ENCODE results near the gene PYY.
"Not testable (repeated sequence)": the region's sequence is repeated elsewhere in the genome, so short reads cannot be mapped to it uniquely, and the experiment has no call there.

The PYY gene

DNA sequence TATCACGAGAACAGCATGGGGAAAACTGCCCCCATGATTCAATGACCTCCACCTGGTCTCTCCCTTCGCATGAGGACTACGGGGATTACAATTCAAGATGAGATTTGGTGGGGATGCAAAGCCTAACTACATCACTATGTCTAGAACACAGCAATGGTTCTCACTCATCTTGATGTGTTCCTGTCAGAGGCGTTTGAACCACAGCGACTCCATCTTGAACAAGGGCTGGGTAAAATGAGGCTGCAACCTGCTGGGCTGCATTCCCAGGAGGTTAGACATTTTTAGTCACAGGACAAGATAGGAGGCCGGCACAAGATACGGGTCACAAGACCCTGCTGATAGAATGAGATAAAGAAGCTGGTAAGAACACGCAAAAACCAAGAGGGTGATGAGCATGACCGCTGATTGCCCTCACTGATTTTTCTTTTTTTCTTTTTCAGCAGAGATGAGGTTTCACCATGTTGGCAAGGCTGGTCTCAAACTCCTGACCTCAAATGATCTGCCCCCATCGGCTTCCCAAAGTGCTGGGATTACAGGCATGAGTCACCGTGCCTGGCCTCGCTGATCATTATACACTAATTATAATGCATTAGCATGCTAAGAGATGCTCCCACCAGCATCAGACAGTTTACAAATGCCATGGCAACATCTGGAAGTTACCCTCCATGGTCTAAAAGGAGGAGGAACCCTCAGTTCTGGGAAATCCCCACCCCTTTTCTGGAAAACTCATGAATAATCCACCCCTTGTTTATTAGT lies 8.5 kb downstream of the PYY start:
- Mint-ChIP-seq H3K27me3 (peaks cover 7% of the 10 kb centered on the region), H3K9me3 (no peaks in the 10 kb centered on the region), H3K36me3 (no peaks in the 10 kb centered on the region), H3K4me1 (no peaks in the 10 kb centered on the region), H3K4me3 (no peak overlapping the region), H3K27ac (no peak overlapping the region)
- DNase-seq (ENCODE audit: low spot score in 2 of 2) (no peak), ATAC-seq (ENCODE audit: low read depth) (no peak)

DNA sequence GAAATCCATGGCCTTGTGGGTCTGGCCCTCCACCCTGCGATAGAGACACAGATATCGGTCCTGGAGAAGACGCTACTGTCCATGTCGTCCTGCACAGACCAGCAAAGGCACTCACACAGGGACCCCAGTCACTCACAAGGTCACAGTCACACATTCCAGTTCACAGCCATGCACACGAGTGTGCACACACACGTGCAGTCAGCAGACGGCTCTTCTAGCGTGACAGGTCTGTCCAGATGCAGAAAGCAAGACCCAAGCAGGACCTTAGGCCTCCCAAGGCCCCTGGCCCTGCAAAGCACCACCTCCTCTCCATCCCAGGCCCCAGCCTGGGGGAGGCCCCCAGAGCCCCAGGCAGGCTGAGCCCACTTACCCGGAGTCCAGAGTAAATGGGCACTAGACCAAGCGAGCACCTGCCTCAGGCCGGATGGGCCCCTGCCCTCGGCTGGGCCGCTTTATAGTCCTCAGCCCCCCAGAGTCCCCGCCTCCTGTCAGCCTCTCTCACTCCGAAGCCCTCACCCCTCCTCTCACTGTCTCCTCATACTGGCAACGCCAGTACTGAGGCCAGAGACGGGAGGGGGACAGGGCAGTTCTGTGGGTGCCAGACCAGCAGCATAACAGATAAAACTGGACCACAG lies 11.6 kb downstream of the PYY start, which contains the start of gene PPY:
PPY (minus strand) TSS at position 426 of the 635 bp plus-strand sequence. CDS start 822 bp downstream, outside the sequence.
- Mint-ChIP-seq H3K9me3 (no peaks in the 10 kb centered on the region), H3K27ac (no peak within 1 kb of the TSS), H3K36me3 (no peaks in the 10 kb centered on the region), H3K27me3 (peaks cover 11% of the 10 kb centered on the region), H3K4me3 (no peak within 1 kb of the TSS), H3K4me1 (peaks cover 11% of the 10 kb centered on the region)
- no peak for DNase-seq (ENCODE audit: low spot score in 2 of 2)
- no peak for ATAC-seq (ENCODE audit: low read depth)

DNA sequence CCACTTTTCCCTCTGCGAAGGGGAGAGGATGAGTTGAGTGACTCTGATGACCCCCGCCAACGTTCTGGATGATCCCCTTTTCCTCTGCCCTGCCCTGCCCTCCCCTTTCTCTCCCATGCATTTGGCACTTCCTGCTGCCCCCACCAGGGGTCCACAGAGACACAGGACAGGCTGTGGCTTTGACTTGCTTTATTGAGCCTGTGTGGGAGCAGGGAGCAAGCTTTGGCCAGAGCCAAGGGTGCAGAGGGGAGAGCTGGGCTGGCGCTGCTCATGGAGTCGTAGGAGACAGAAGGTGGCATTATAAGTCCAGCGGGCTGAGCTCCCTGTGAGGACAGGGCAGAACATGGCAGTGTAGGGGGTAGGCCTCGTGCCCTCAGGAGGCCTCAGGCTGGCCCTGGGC lies 13.1 kb downstream of the PYY start:
- no peak for ATAC-seq (ENCODE audit: low read depth)
- H3K9me3 Mint-ChIP-seq = no peaks in the 10 kb centered on the region
- peaks cover 11% of the 10 kb centered on the region for H3K4me1 Mint-ChIP-seq
- no peak overlapping the region for H3K4me3 Mint-ChIP-seq
- H3K27ac Mint-ChIP-seq = no peak overlapping the region
- no peak for DNase-seq (ENCODE audit: low spot score in 2 of 2)
- H3K36me3 Mint-ChIP-seq = no peaks in the 10 kb centered on the region
- H3K27me3 Mint-ChIP-seq = peaks cover 7% of the 10 kb centered on the region

DNA sequence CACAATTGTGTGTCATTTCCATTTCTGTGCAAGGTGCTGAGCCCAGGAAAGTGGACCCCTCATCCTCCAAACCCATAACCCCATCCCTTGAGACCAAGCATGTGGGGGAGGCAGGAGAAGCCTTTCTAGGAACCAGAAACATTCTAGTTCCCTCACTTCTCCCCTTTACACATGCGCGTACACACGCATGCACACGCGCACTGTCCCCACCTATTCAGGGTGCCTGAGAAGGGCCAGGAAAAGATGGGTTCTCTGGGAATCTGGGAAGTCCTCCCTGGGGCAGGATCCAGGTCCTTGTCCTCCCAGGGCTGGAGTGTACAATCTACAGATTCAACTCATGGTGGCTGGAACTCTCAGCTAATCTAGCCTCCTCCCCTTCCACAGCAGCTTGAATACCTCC lies 13.9 kb downstream of the PYY start:
- Mint-ChIP-seq H3K27ac (no peak overlapping the region), H3K36me3 (no peaks in the 10 kb centered on the region), H3K4me1 (peaks cover 11% of the 10 kb centered on the region), H3K4me3 (no peak overlapping the region), H3K9me3 (no peaks in the 10 kb centered on the region), H3K27me3 (peaks cover 7% of the 10 kb centered on the region)
- ATAC-seq (ENCODE audit: low read depth) (no peak), DNase-seq (ENCODE audit: low spot score in 2 of 2) (no peak)

DNA sequence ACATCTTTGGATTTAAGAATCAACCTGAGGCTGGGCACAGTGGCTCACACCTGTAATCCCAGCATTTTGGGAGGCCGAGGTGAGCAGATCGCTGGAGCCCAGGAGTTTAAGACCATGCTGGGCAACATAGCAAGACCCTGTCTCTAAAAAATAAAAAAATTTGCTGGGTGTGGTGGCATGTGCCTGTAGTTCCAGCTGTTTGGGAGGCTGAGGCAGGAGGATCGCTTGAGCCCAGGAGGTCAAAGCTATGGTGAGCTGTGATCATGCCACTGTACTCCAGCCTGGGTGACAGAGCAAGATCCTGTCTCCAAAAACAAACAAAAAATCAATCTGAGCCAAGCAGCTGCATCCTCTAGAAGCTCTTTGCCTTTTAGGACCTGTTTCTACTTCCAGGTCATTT lies 14.3 kb downstream of the PYY start:
- not testable (repeated sequence) for H3K4me3 Mint-ChIP-seq; H3K9me3 Mint-ChIP-seq; H3K27me3 Mint-ChIP-seq; DNase-seq (ENCODE audit: low spot score in 2 of 2); H3K27ac Mint-ChIP-seq; H3K36me3 Mint-ChIP-seq; ATAC-seq (ENCODE audit: low read depth)
- H3K4me1 Mint-ChIP-seq = peaks cover 11% of the 10 kb centered on the region

DNA sequence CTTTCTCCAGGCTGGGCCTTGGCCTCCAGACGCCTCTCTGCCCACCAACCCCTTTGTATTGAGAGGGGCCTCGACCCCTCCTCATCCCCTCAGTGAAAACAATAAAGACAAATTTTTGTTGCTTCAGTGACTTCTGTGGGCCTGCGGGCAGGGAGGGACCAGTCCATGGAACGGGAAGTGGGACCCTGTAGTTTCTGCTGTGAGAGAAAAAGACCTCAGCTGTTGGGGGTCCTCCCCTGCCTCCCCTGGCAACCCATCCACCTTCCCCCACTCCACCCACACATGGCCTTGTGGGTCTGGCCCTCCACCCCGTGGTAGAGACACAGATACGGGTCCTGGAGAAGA lies 14.9 kb downstream of the PYY start:
- peaks cover 11% of the 10 kb centered on the region for H3K4me1 Mint-ChIP-seq
- no peak for ATAC-seq (ENCODE audit: low read depth)
- H3K4me3 Mint-ChIP-seq = no peak overlapping the region
- no peaks in the 10 kb centered on the region for H3K9me3 Mint-ChIP-seq
- H3K27ac Mint-ChIP-seq = no peak overlapping the region
- H3K36me3 Mint-ChIP-seq = no peaks in the 10 kb centered on the region
- peaks cover 8% of the 10 kb centered on the region for H3K27me3 Mint-ChIP-seq
- DNase-seq (ENCODE audit: low spot score in 2 of 2) = no peak

DNA sequence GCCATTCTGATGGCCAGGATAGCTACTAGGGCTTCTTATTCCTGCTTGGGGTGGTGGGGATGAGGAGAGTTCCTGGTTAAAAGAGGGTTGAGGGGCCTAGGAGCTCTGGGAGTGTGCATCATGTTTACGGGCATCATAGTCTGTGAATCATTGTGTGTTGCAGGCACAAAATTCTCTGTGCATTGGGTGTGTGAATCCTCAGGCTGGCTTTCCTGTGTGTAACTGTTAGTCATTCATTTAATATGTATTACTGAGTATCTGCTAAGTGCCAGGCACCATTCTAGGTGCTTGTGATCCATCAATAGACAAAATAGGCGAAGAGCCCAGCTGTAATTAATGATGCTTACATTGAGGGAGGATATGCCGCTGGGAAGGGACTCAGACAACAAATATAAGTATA lies 17.3 kb downstream of the PYY start:
- Mint-ChIP-seq H3K27me3 (peaks cover 14% of the 10 kb centered on the region), H3K36me3 (no peaks in the 10 kb centered on the region), H3K9me3 (no peaks in the 10 kb centered on the region), H3K4me1 (peaks cover 11% of the 10 kb centered on the region), H3K4me3 (no peak overlapping the region), H3K27ac (no peak overlapping the region)
- ATAC-seq (ENCODE audit: low read depth) = no peak
- no peak for DNase-seq (ENCODE audit: low spot score in 2 of 2)

DNA sequence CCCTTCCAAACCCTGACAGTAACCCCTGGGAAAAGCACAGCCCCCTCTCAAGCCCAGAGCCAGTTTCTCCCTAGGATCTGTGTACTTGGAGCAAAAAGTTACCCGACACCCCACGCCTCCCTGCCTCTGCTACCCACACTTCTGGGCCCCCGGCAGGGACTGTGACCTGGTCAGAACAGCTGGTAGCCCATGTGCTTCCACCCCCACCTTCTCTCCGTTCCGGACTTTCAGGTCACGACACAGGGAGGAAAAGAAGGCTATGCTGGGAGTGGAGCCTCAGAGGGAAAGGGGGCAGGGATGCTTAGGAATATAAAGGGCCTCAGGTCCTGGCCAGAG lies 17.8 kb downstream of the PYY start:
- Mint-ChIP-seq H3K4me1 (peaks cover 11% of the 10 kb centered on the region), H3K27ac (no peak overlapping the region), H3K36me3 (no peaks in the 10 kb centered on the region), H3K9me3 (no peaks in the 10 kb centered on the region), H3K27me3 (peaks cover 14% of the 10 kb centered on the region), H3K4me3 (no peak overlapping the region)
- ATAC-seq (ENCODE audit: low read depth) (no peak), DNase-seq (ENCODE audit: low spot score in 2 of 2) (no peak)

DNA sequence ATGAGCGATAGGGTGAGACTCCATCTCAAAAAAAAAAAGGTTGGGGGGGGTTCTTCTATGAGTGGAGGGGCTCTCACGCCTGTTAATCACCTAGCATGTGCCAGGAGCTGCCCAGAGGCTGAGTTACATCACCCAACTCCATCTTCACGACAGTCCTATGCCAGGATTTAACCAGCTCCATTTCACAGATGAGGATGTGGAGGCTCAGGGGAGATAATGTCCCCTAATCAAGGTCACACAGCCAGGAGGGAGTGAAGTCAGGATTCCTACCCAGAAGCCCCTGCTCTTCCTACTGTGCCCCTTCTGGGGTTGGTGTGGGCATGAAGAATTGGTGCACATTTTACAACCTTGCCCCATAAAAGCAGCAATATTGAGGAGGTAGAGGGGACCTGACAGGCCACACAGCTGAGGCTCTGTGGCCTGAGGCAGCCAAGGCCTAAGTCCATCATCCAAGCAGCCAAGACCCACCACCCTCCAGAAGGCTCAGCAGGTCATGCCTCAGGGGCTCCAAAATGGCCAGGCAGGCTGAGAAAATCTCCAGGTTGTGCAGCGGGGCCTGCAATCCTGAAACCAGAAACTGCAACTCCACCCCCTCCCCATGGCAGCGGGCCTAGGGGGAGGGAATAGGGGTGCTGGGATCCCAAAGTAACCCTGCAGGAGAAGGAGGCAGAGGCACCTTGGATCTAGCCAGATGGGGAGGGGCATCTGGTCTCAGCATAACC lies 18.4 kb downstream of the PYY start:
- no peak overlapping the region for H3K4me3 Mint-ChIP-seq
- no peaks in the 10 kb centered on the region for H3K9me3 Mint-ChIP-seq
- ATAC-seq (ENCODE audit: low read depth) (no peak), DNase-seq (ENCODE audit: low spot score in 2 of 2) (no peak)
- H3K27me3 Mint-ChIP-seq = peaks cover 12% of the 10 kb centered on the region
- no peaks in the 10 kb centered on the region for H3K36me3 Mint-ChIP-seq
- peaks cover 11% of the 10 kb centered on the region for H3K4me1 Mint-ChIP-seq
- H3K27ac Mint-ChIP-seq = no peak overlapping the region

DNA sequence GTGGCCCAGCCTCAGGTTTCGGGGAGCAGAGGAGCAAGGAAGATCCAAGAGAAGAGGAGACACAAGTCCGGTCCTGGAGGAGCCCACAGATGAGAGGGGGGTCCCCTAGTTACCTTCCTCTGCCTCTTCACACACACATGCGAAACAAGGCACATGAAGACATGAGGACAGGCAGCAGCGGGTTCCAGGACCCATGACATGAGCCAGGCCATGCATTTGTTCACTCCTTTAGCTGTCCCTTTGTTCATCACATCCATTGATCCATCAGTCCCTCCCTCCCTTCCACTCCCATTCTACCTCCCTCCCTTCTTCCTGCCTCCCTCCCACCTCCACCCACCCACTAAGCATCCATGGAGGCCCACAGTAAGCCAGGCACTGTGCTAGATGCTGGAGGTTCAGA lies 20.8 kb downstream of the PYY start:
- H3K27me3 Mint-ChIP-seq = peaks cover 17% of the 10 kb centered on the region
- ATAC-seq (ENCODE audit: low read depth) (no peak), DNase-seq (ENCODE audit: low spot score in 2 of 2) (no peak)
- H3K4me1 Mint-ChIP-seq = peaks cover 8% of the 10 kb centered on the region
- no peak overlapping the region for H3K4me3 Mint-ChIP-seq
- H3K36me3 Mint-ChIP-seq = no peaks in the 10 kb centered on the region
- H3K9me3 Mint-ChIP-seq = no peaks in the 10 kb centered on the region
- H3K27ac Mint-ChIP-seq = no peak overlapping the region

DNA sequence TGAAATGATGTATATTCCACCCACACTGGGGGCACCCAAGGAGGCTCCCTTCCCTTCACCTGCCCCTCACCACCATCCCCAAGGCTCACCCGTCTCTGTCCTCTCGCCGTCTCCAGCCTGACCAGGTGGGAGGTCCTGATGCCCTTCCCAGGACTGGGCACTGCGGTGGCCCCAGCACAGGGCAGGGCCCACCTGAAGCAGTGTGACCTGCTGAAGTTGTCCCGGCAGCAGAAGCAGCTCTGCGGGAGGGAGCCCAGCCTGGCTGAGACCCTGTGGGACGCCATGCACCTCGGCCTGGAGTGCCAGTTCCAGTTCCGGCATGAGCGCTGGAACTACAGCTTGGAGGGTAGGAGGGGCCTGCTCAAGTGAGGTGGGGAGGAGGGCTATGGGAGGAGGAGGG lies 21.4 kb downstream of the PYY start:
- no peak overlapping the region for H3K27ac Mint-ChIP-seq
- DNase-seq (ENCODE audit: low spot score in 2 of 2) (no peak), ATAC-seq (ENCODE audit: low read depth) (no peak)
- peaks cover 20% of the 10 kb centered on the region for H3K27me3 Mint-ChIP-seq
- H3K4me3 Mint-ChIP-seq = no peak overlapping the region
- peaks cover 8% of the 10 kb centered on the region for H3K4me1 Mint-ChIP-seq
- H3K9me3 Mint-ChIP-seq = no peaks in the 10 kb centered on the region
- H3K36me3 Mint-ChIP-seq = no peaks in the 10 kb centered on the region

DNA sequence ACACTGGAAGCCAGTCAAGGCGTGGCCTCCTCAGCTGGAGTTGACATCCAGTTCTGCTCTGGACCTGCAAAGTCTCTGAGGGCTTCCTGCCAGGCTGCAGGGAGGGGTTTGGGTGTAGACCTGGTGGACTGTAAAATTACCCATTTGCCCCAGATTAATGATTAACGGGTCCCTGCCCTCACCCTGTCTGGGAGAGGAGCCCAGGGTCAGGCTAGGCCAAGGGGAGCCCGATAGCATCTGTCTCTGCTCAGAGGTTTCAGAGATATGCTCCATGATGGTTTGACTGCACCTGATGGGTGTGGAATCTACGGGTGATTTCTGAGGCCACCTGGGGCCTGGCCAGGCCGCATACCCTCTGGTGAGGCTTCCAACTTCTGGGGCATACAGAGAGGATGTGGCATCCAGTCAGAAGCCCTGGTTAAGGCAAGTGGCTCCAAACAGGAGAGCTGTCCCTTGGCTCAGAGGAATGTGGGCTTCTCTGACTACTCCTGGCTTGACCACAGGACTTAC lies 22.6 kb downstream of the PYY start:
- H3K9me3 Mint-ChIP-seq = no peaks in the 10 kb centered on the region

DNA sequence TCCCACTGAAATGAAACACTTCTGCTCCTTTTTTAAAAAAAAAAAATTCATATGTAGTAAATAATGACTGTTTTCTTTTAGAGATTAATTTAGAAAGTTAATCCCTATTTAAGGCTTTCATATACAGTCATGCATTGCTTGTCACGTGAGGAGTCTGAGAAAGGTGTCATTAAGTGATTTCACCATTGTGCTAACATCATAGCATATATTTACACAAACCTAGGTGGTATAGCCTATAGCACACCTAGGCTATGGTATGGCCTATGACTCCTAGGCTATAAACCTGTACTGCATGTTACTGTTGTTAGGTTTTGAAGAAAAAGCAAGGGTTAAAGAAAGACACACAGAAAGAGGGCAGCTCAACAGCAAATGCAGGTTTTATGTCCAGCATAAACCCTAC lies 25.1 kb downstream of the PYY start:
- Mint-ChIP-seq H3K27me3 (peaks cover 31% of the 10 kb centered on the region), H3K36me3 (no peaks in the 10 kb centered on the region), H3K9me3 (no peaks in the 10 kb centered on the region), H3K27ac (no peak overlapping the region), H3K4me3 (no peak overlapping the region), H3K4me1 (peaks cover 6% of the 10 kb centered on the region)
- DNase-seq (ENCODE audit: low spot score in 2 of 2) = no peak
- no peak for ATAC-seq (ENCODE audit: low read depth)

More for the DNA sequence above, 22.6 kb downstream of the PYY start:
- ATAC-seq (ENCODE audit: low read depth) (no peak), DNase-seq (ENCODE audit: low spot score in 2 of 2) (no peak)
- Mint-ChIP-seq H3K27ac (no peak overlapping the region), H3K27me3 (peaks cover 27% of the 10 kb centered on the region), H3K4me1 (peaks cover 6% of the 10 kb centered on the region), H3K4me3 (no peak overlapping the region), H3K36me3 (no peaks in the 10 kb centered on the region)

DNA sequence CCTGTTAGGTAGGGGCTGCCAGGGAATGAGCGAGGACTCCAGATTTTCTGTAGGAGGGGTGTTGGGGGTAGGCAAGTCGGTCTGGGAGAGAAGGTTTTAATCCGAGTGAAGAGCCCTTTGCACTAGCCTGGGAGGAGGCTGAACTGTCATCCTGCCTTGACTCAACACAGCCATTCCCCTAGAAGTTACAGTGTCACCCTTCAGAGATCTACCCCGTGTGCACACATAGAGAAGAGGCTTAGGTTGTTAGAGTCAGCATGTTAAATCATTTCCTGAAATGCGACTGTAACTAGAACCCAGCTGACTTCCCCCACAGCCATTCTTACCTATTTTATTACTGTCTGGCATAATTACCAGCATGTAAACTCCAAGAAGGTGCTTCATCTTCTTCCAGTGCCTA lies 25.8 kb downstream of the PYY start:
- not testable (repeated sequence) for DNase-seq (ENCODE audit: low spot score in 2 of 2)

More for the DNA sequence above, 25.8 kb downstream of the PYY start:
- Mint-ChIP-seq H3K4me3 (peak overlapping the region; percentile 33), H3K27me3 (peaks cover 35% of the 10 kb centered on the region)
- ATAC-seq (ENCODE audit: low read depth) = peak; percentile 44
- not testable (repeated sequence) for H3K36me3 Mint-ChIP-seq, H3K27ac Mint-ChIP-seq, H3K9me3 Mint-ChIP-seq, H3K4me1 Mint-ChIP-seq
